IPS-18a (cell line): ENCODE data around the gene ACYP1.

Source experiments
- H3K27ac ChIP-seq: one replicate; pipeline ENCODE4 v1.5.1; 2013; ENCODE audit warnings: low read length
- H3K27me3 ChIP-seq: one replicate; pipeline ENCODE4 v1.6.1; 2013; ENCODE audit warnings: mild to moderate bottlenecking, low read length; ENCODE audit not compliant: control insufficient read depth, insufficient read depth
- H3K36me3 ChIP-seq: one replicate; pipeline ENCODE4 v1.6.1; 2013; ENCODE audit warnings: low read depth, low read length; ENCODE audit not compliant: control insufficient read depth
- H3K4me1 ChIP-seq: one replicate; pipeline ENCODE4 v1.6.1; 2013; ENCODE audit warnings: low read depth, low read length; ENCODE audit not compliant: control insufficient read depth
- H3K4me3 ChIP-seq: one replicate; pipeline ENCODE4 v1.5.1; 2013; ENCODE audit warnings: low read length
- H3K9ac ChIP-seq: one replicate; pipeline ENCODE4 v1.6.1; 2013; ENCODE audit warnings: mild to moderate bottlenecking, low read length, moderate library complexity
- H3K9me3 ChIP-seq: one replicate; pipeline ENCODE4 v1.6.1; 2013; ENCODE audit warnings: low read depth, low read length; ENCODE audit not compliant: control insufficient read depth

The ACYP1 gene

GRCh38 chr14:75049136-75049535, 14.7 kb downstream of the ACYP1 start:
- H3K9ac ChIP-seq, result no peak overlapping the region
- H3K4me3 ChIP-seq, result no peak overlapping the region
- H3K36me3 ChIP-seq, result no peaks in the 10 kb centered on the region
- no peaks in the 10 kb centered on the region for H3K9me3 ChIP-seq
- H3K27me3 ChIP-seq, result no peaks in the 10 kb centered on the region
- H3K4me1 ChIP-seq, result no peaks in the 10 kb centered on the region
- H3K27ac ChIP-seq, result no peak overlapping the region

- Histone ChIP-seq H3K9ac (no peak overlapping the region), H3K27ac (no peak overlapping the region), H3K27me3 (no peaks in the 10 kb centered on the region), H3K9me3 (no peaks in the 10 kb centered on the region), H3K4me3 (no peak overlapping the region), H3K4me1 (no peaks in the 10 kb centered on the region), H3K36me3 (no peaks in the 10 kb centered on the region)
Observed at GRCh38 chr14:75048101-75048500, 15.7 kb downstream of the ACYP1 start.

GRCh38 chr14:75047506-75047905, 16.3 kb downstream of the ACYP1 start:
- Histone ChIP-seq H3K27me3 (no peaks in the 10 kb centered on the region), H3K4me1 (no peaks in the 10 kb centered on the region), H3K27ac (no peak overlapping the region)

DNA sequence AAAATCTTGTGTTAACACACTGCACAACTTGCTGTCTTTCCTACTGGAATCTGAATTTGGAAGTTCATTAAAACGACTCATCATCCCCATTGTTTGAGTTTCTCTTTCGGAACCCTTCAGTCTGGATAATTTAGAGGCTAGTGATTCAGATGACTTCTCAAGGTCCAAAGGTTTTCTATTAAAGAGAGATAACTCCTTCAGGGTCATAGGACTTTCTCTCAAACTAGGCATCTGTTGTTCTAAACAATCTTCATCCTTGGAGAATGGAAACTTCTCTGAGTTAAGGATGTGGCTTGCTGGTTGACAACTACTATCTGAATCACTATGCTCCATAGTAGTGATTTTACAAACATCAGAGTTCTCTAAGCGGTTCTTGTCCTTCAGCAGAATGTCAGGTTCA, 16.9 kb downstream of the ACYP1 start:
- Histone ChIP-seq H3K9ac (no peak overlapping the region), H3K36me3 (peaks cover 3% of the 10 kb centered on the region), H3K4me3 (no peak overlapping the region), H3K9me3 (no peaks in the 10 kb centered on the region), H3K4me1 (no peaks in the 10 kb centered on the region), H3K27me3 (no peaks in the 10 kb centered on the region), H3K27ac (no peak overlapping the region)

More at GRCh38 chr14:75047506-75047905, 16.3 kb downstream of the ACYP1 start:
- H3K36me3 ChIP-seq, result no peaks in the 10 kb centered on the region
- H3K9me3 ChIP-seq, result no peaks in the 10 kb centered on the region
- no peak overlapping the region for H3K9ac ChIP-seq
- no peak overlapping the region for H3K4me3 ChIP-seq

DNA sequence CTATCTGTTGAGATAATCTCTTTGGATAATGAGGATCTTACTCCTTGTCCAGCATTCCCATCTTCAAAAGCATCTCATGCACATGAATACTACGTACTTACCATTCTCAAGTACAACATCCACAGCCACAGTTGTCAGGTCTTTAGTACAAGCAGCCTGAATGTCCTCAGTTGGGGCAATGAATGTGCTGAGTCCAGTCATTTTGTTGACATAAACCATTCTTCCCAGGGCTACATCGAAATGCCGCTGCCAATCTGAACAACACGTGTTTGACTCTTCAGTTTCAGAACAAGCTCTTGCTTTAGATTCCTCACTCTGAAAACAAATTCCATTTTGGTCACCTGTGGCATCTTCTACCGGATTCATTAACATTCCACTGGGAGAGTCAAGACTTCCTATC, 17.5 kb downstream of the ACYP1 start:
- Histone ChIP-seq H3K4me3 (no peak overlapping the region), H3K9ac (no peak overlapping the region), H3K4me1 (no peaks in the 10 kb centered on the region), H3K27ac (no peak overlapping the region), H3K27me3 (no peaks in the 10 kb centered on the region), H3K36me3 (peaks cover 7% of the 10 kb centered on the region), H3K9me3 (no peaks in the 10 kb centered on the region)

- Histone ChIP-seq H3K27me3 (no peaks in the 10 kb centered on the region), H3K9me3 (no peaks in the 10 kb centered on the region), H3K9ac (no peak overlapping the region), H3K4me3 (no peak overlapping the region), H3K36me3 (peaks cover 7% of the 10 kb centered on the region), H3K27ac (no peak overlapping the region), H3K4me1 (no peaks in the 10 kb centered on the region)
Observed at GRCh38 chr14:75044752-75045151, 19.1 kb downstream of the ACYP1 start.

GRCh38 chr14:75044322-75044721, 19.5 kb downstream of the ACYP1 start:
- H3K9me3 ChIP-seq, result no peaks in the 10 kb centered on the region
- no peak overlapping the region for H3K4me3 ChIP-seq
- no peak overlapping the region for H3K9ac ChIP-seq
- H3K27me3 ChIP-seq, result no peaks in the 10 kb centered on the region
- no peak overlapping the region for H3K27ac ChIP-seq
- peaks cover 7% of the 10 kb centered on the region for H3K36me3 ChIP-seq
- no peaks in the 10 kb centered on the region for H3K4me1 ChIP-seq

- Histone ChIP-seq H3K9ac (no peak overlapping the region), H3K4me3 (no peak overlapping the region), H3K36me3 (peaks cover 7% of the 10 kb centered on the region), H3K27me3 (no peaks in the 10 kb centered on the region), H3K27ac (no peak overlapping the region), H3K4me1 (no peaks in the 10 kb centered on the region), H3K9me3 (no peaks in the 10 kb centered on the region)
Observed at GRCh38 chr14:75042035-75042434, 21.8 kb downstream of the ACYP1 start.

DNA sequence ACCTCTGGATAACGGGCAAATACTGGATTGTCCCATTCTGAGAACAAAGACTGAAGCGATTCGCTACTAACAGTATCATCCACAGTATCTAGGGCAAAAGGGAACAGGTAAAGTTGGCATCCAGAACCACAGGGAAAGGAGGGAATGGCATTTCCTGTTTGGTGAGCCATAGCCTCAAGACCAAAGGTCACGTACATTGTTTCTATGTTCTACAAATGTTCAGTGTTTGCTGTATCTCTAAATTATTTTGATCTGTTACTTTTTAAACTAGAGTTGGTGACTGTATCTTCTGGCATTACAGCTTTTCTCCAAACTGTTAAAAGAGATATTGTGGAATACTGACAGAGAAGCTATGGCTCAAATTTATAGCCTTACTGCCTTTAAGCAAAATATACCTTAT, 22.2 kb downstream of the ACYP1 start:
- H3K27me3 ChIP-seq, result no peaks in the 10 kb centered on the region
- no peaks in the 10 kb centered on the region for H3K4me1 ChIP-seq
- no peak overlapping the region for H3K9ac ChIP-seq
- H3K4me3 ChIP-seq, result no peak overlapping the region
- no peak overlapping the region for H3K27ac ChIP-seq
- H3K9me3 ChIP-seq, result no peaks in the 10 kb centered on the region
- H3K36me3 ChIP-seq, result peaks cover 7% of the 10 kb centered on the region

- H3K27me3 ChIP-seq, result no peaks in the 10 kb centered on the region
- H3K9me3 ChIP-seq, result no peaks in the 10 kb centered on the region
- H3K4me3 ChIP-seq, result no peak overlapping the region
- H3K9ac ChIP-seq, result no peak overlapping the region
- H3K36me3 ChIP-seq, result peaks cover 7% of the 10 kb centered on the region
- no peak overlapping the region for H3K27ac ChIP-seq
- H3K4me1 ChIP-seq, result no peaks in the 10 kb centered on the region
Observed at GRCh38 chr14:75040959-75041358, 22.9 kb downstream of the ACYP1 start.

- no peak overlapping the region for H3K27ac ChIP-seq
- no peak overlapping the region for H3K4me3 ChIP-seq
- no peaks in the 10 kb centered on the region for H3K4me1 ChIP-seq
- no peaks in the 10 kb centered on the region for H3K27me3 ChIP-seq
- no peaks in the 10 kb centered on the region for H3K9me3 ChIP-seq
- no peak overlapping the region for H3K9ac ChIP-seq
- peaks cover 7% of the 10 kb centered on the region for H3K36me3 ChIP-seq
Observed at GRCh38 chr14:75040507-75040906, 23.3 kb downstream of the ACYP1 start.

DNA sequence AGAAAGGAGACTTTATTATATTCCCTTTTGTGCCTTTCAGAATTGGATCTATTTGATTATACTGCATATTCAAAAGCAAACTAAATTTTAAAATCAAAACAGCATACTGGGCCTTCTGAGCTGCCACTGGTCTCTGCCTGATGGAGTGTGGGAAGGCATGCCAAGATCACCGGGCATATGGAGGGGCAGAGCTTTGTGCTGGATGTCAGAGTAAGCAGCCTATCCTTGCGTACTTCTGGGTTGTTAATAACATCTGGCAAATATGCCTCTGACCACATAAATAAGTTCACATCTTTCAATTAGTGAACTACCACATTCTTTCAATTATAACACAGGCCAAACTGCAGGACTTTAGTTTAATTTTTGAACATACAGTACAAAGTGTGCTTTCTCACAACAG, 30.9 kb downstream of the ACYP1 start:
- no peaks in the 10 kb centered on the region for H3K4me1 ChIP-seq
- H3K9me3 ChIP-seq, result no peaks in the 10 kb centered on the region
- H3K36me3 ChIP-seq, result peaks cover 22% of the 10 kb centered on the region

More for the DNA sequence above, 30.9 kb downstream of the ACYP1 start:
- H3K27ac ChIP-seq, result no peak overlapping the region
- no peaks in the 10 kb centered on the region for H3K27me3 ChIP-seq
- no peak overlapping the region for H3K4me3 ChIP-seq
- H3K9ac ChIP-seq, result no peak overlapping the region
